ENCODE results near the gene ATG9A. TPM values are rescaled to one million over a fixed set of nuclear protein-coding genes. Genes with fewer than 3 reads are reported as not detected.

ATG9A gene
- total and polyA plus RNA-seq, 2 of the 8 experiments (the other 6 are each of a cell fraction or from before 2014, with no cell fraction given): 43.6 to 66.8 TPM

GRCh38 chr2:219268294-219268693 is 38.9 kb upstream of the ATG9A start (continued):
- TF ChIP-seq CHD7 (IDR thresholded peaks at IDR 0.05; ENCODE audit: insufficient replicate concordance, low read length) (no peak), SIRT6 (IDR thresholded peaks at IDR 0.05; ENCODE audit: low read length) (no peak), HDAC6 (IDR thresholded peaks at IDR 0.05; ENCODE audit: low read depth, low read length) (no peak), CREB1 (IDR thresholded peaks at IDR 0.05) (no peak), ZNF274 (IDR thresholded peaks at IDR 0.05; ENCODE audit: borderline replicate concordance, extremely low read depth, low read length) (no peak), SP2 (IDR thresholded peaks at IDR 0.05; ENCODE audit: low read length) (no peak), TAF7 (optimal IDR thresholded peaks at IDR 0.05; ENCODE audit: borderline replicate concordance, low read depth, low read length) (no peak), EZH2 (IDR thresholded peaks at IDR 0.05; ENCODE audit: low read depth, low read length, severe bottlenecking) (no peak), GABPA (IDR thresholded peaks at IDR 0.05; ENCODE audit: borderline replicate concordance, insufficient read depth, low read length) (no peak), ASH2L (IDR thresholded peaks at IDR 0.05; ENCODE audit: low read length) (no peak), ATF2 (IDR thresholded peaks at IDR 0.05; ENCODE audit: low read length) (no peak)
